GM12873 (cell line): Measurements from ENCODE around the gene BCAT1.

Experiments
- CTCF ChIP-seq: IDR thresholded peaks from 2 replicates; pipeline ENCODE4 v1.5.1; 2012; ENCODE audit warnings: low read depth, mild to moderate bottlenecking, moderate library complexity, low read length, control low read depth; ENCODE audit not compliant: insufficient read depth; ENCODE audit errors: missing control alignments

Gene BCAT1

DNA sequence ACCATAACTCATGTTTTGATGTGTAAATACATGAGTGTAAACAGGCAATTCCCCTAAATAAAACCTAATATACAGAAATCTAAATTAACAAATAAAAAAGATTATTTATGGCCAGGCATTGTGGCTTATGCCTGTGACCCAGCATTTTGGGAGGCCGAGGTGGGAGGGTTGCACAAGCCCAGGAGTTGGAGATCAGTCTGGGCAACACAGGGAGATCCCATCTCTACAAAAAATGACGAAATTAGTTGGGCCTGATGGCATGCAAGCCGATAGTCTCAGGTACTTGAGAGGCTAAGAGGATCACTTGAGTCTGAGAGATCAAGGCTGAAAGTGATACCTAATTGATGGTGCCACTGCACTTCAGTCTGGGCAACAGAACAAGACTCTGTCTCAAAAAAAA lies 48.7 kb downstream of the BCAT1 start:
- TF ChIP-seq CTCF: no peak

DNA sequence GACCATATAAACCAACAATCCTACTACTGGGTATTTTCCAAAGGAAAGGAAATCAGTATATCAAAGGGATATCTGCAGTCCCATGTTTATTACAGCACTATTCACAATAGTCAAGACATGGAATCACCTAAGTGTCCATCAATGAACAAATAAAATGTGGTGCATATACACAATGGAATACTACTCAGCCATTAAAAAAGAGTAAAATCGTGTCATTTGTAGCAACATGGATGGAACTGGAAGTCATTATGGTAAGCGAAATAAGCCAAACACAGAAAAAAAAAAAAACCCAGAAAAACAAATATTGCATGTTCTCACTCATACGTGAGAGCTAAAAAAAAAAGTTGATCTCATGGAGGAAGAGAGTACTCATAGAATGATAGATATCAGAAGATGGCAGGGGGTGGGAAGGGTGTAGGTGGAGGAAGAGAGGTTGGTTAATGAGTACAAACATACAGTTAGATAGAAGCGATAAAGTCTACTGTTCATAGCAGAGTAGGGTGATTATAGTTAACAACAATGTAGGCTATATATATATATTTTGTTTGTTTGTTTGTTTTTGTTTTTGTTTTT lies 49.3 kb downstream of the BCAT1 start:
- TF ChIP-seq CTCF: no peak

DNA sequence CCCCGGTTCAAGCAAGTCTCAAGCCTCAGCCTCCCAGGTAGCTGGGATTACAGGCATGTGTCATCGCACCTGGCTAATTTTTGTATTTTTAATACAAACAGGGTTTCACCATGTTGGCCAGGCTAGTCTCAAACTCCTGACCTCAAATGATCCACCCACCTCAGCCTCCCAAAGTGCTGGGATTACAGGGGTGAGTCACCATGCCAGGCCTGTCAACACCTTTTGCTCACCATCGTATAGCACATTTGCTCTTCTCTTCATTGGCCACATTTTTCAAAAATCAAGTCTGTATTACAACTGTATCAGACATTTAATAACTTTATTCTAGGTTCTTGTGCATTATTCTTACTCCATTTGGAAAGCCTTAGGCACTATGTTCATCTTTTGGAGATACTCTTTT lies 50.3 kb downstream of the BCAT1 start:
- no peak for TF ChIP-seq CTCF

- TF ChIP-seq CTCF: no peak
Observed at GRCh38 chr12:24898185-24898584, 50.7 kb downstream of the BCAT1 start.

DNA sequence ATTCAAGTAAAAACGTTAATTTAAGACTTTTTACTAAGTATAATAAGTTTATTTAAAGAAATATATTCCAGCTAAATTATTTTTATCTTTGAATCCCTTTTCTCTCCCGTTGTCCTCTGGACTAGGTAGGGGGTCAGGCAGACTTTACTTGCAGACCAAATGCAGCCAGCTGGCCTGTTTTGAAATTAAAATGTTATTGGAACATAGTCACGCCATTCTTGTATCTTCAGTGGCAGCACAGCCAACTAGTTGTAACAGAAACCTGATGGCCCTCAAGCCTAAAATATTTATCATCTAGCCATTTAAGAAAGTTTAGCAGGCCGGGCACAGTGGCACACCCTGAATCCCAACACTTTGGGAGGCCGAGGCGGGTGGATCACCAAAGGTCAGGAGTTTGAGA lies 52.7 kb downstream of the BCAT1 start:
- no peak for TF ChIP-seq CTCF

DNA sequence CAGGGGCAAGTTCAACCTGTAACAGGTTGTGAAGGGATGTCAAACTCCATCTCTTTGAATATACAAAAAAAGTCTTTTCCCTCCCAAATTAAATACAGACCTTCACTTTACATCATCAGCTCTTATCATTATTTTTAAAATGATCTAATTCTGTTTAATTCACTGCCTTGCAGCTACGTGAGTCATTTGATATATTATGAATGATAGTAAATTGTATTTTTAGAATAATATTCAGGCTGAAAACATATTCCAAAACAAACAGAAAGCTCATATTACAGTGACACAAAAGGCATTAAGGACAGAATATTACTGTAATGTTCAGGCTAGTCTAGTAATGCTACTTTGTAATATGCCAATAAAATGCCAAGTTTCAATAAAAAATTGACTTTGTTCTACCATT lies 53.3 kb downstream of the BCAT1 start:
- no peak for TF ChIP-seq CTCF

- TF ChIP-seq CTCF: no peak
Observed at GRCh38 chr12:24894879-24895278, 54.0 kb downstream of the BCAT1 start.
